Gastroesophageal sphincter (tissue), 4 donors: ENCODE measurements around the gene VEPH1. TPM values are rescaled to one million over a fixed set of nuclear protein-coding genes. Genes with fewer than 3 reads are reported as not detected.

Experiments used
- ATAC-seq: fragments of 150-250 bp; one replicate; pipeline ENCODE4 v1.9.1; 2016; ENCODE audit warnings: mild to moderate bottlenecking, moderate library complexity
- H3K27ac ChIP-seq, 4 donors: fragments of 200-600 bp; sonication (generic) in 3 of 4; 1 replicate in 3 of 4; 2 replicates in 1 of 4; pipeline ENCODE4 v1.5.1; 2016 to 2019
- H3K27me3 ChIP-seq: fragments of 200-600 bp; sonication (generic); one replicate; pipeline ENCODE4 v1.5.1; 2019
- H3K36me3 ChIP-seq, 2 donors: fragments of 200-600 bp; sonication (generic); one replicate each; pipeline ENCODE4 v1.5.1; 2019; ENCODE audit warnings: control low read depth in 1 of 2
- H3K4me1 ChIP-seq, 3 donors: fragments of 200-600 bp; sonication (generic); 1 replicate in 2 of 3; 2 replicates in 1 of 3; pipeline ENCODE4 v1.5.1; 2016 to 2019; ENCODE audit warnings: control low read depth in 2 of 3
- H3K4me3 ChIP-seq, 2 donors: fragments of 200-600 bp; sonication (generic); one replicate each; pipeline ENCODE4 v1.5.1; 2019; ENCODE audit warnings: mild to moderate bottlenecking in 1 of 2, moderate library complexity in 1 of 2
- H3K9me3 ChIP-seq, 3 donors: fragments of 200-600 bp; sonication (generic); one replicate each; pipeline ENCODE4 v1.5.1; 2017 to 2019; ENCODE audit warnings: control low read depth in 2 of 3
- CTCF ChIP-seq, 4 experiments: fragments of 200-600 bp in 2 of 4; fragments of 450-650 bp in 2 of 4; sonication (generic) in 1 of 4; IDR thresholded peaks; one replicate each; pipeline ENCODE4 v1.5.1; 2017 to 2019; ENCODE audit warnings: antibody characterized with exemption in 4 of 4, mild to moderate bottlenecking in 2 of 4, moderate library complexity in 2 of 4
- EP300 ChIP-seq: sonication (generic); formaldehyde crosslinking; IDR thresholded peaks from one replicate; pipeline ENCODE4 v1.6.1; 2017; ENCODE audit warnings: antibody characterized with exemption, mild to moderate bottlenecking
- POLR2A ChIP-seq, 2 donors: fragments of 450-650 bp; IDR thresholded peaks; one replicate each; pipeline ENCODE4 v1.6.1; 2017; ENCODE audit warnings: antibody characterized with exemption in 2 of 2, mild to moderate bottlenecking in 2 of 2, moderate library complexity in 1 of 2
- POLR2AphosphoS5 ChIP-seq: sonication (generic); formaldehyde crosslinking; IDR thresholded peaks from one replicate; pipeline ENCODE4 v1.6.1; 2017; ENCODE audit warnings: antibody characterized with exemption
- WGBS, 2 donors: methylation state at CpG; one replicate each; pipeline ENCODE4 v1.1.5; 2018; ENCODE audit warnings: low coverage in 1 of 2; 5-methylcytosine and 5-hydroxymethylcytosine counted together
- total RNA-seq, 4 donors: library from RNA; depleted of rRNA; stranded (reverse); fragments of >200 nt; gene quantifications; one replicate each; pipeline ENCODE4 v1.1.0, GENCODE V29; 2016

The VEPH1 gene
- total RNA-seq, result 1 to 10 TPM in 3 of 4 donors, under 1 TPM in 1; 0.62 to 2.3 (median 1.7) TPM

- WGBS, 2 donors, result 86 to 94% methylated on average over 5 to 7 of the region's 7 CpGs
- ATAC-seq, result no peak
Observed at GRCh38 chr3:157502916-157503595, at the start of gene VEPH1. Gene VEPH1, minus strand, starts transcription at chr3:157503416. Its CDS starts 8,067 bp downstream, at chr3:157495349.

GRCh38 chr3:157551961-157552360 is 48.7 kb upstream of the VEPH1 start:
- H3K27me3 ChIP-seq, result no peaks in the 10 kb centered on the region
- ATAC-seq, result no peak
- no peaks in the 10 kb centered on the region for H3K36me3 ChIP-seq
- no peaks in the 10 kb centered on the region for H3K4me1 ChIP-seq
- no peak overlapping the region for H3K27ac ChIP-seq
- no peak for TF ChIP-seq POLR2AphosphoS5
- no peak for TF ChIP-seq EP300
- TF ChIP-seq CTCF (IDR thresholded peaks at IDR 0.05), result no peak
- no peak for TF ChIP-seq POLR2A (IDR thresholded peaks at IDR 0.05)
- H3K9me3 ChIP-seq, result peaks cover 0 to 15% (median 0%) of the 10 kb centered on the region in 3 donors
- H3K4me3 ChIP-seq, result no peak overlapping the region
- whole genome bisulfite sequencing, 2 donors, result 88 to 100% methylated on average over 1 of the region's 1 CpG

More at GRCh38 chr3:157502916-157503595, at the start of gene VEPH1:
- peaks cover 29% of the 10 kb centered on the region for H3K27me3 ChIP-seq
- no peak within 1 kb of the TSS for H3K27ac ChIP-seq
- TF ChIP-seq POLR2A (IDR thresholded peaks at IDR 0.05) (no peak), CTCF (IDR thresholded peaks at IDR 0.05) (no peak), EP300 (no peak), POLR2AphosphoS5 (no peak)
- H3K36me3 ChIP-seq, result no peaks in the 10 kb centered on the region
- H3K4me3 ChIP-seq, result no peak within 1 kb of the TSS
- H3K4me1 ChIP-seq, result peaks cover 0 to 16% (median 10%) of the 10 kb centered on the region in 3 donors
- no peaks in the 10 kb centered on the region for H3K9me3 ChIP-seq

- Histone ChIP-seq H3K36me3 (no peaks in the 10 kb centered on the region), H3K27ac (no peak overlapping the region), H3K4me1 (no peaks in the 10 kb centered on the region), H3K9me3 (peaks cover 0 to 15% (median 0%) of the 10 kb centered on the region in 3 donors), H3K27me3 (no peaks in the 10 kb centered on the region), H3K4me3 (no peak overlapping the region)
- 76 to 90% methylated on average over 2 of the region's 2 CpGs for WGBS, 2 donors
- no peak for ATAC-seq
- TF ChIP-seq CTCF (IDR thresholded peaks at IDR 0.05) (no peak), EP300 (no peak), POLR2AphosphoS5 (no peak), POLR2A (IDR thresholded peaks at IDR 0.05) (no peak)
Observed at GRCh38 chr3:157549498-157549897, 46.3 kb upstream of the VEPH1 start.

GRCh38 chr3:157544501-157545130 is 41.4 kb upstream of the VEPH1 start:
- Histone ChIP-seq H3K4me3 (peak overlapping the region in 1 of 2 donors; percentile 47), H3K27ac (peak overlapping the region in 3 of 4 donors; percentile 37 to 60 (median 42)), H3K36me3 (no peaks in the 10 kb centered on the region), H3K27me3 (no peaks in the 10 kb centered on the region), H3K9me3 (peaks cover 0 to 10% (median 0%) of the 10 kb centered on the region in 3 donors), H3K4me1 (peaks cover 0 to 15% (median 0%) of the 10 kb centered on the region in 3 donors)
- ATAC-seq, result peak; percentile 61
- 62 to 69% methylated on average over 4 of the region's 4 CpGs for WGBS, 2 donors
- no peak for TF ChIP-seq EP300
- TF ChIP-seq POLR2AphosphoS5, result peak; percentile 42
- TF ChIP-seq CTCF (IDR thresholded peaks at IDR 0.05), result no peak
- no peak for TF ChIP-seq POLR2A (IDR thresholded peaks at IDR 0.05)
